DND-41 (cell line): ENCODE measurements around the gene ZDHHC16.

Source experiments
- EZH2 ChIP-seq: IDR thresholded peaks from 3 replicates; pipeline ENCODE4 v1.6.1; 2012; ENCODE audit warnings: borderline replicate concordance, low read depth, mild to moderate bottlenecking, moderate library complexity, low read length, inconsistent platforms; ENCODE audit not compliant: severe bottlenecking
- TF ChIP-seq, protein P1 (sequence below): IDR thresholded peaks from 2 replicates; pipeline ENCODE4 v1.5.1; 2012; ENCODE audit warnings: borderline replicate concordance, low read length, moderate library complexity, mild to moderate bottlenecking; ENCODE audit not compliant: poor library complexity, severe bottlenecking; ENCODE audit errors: extremely low read depth

DNA sequence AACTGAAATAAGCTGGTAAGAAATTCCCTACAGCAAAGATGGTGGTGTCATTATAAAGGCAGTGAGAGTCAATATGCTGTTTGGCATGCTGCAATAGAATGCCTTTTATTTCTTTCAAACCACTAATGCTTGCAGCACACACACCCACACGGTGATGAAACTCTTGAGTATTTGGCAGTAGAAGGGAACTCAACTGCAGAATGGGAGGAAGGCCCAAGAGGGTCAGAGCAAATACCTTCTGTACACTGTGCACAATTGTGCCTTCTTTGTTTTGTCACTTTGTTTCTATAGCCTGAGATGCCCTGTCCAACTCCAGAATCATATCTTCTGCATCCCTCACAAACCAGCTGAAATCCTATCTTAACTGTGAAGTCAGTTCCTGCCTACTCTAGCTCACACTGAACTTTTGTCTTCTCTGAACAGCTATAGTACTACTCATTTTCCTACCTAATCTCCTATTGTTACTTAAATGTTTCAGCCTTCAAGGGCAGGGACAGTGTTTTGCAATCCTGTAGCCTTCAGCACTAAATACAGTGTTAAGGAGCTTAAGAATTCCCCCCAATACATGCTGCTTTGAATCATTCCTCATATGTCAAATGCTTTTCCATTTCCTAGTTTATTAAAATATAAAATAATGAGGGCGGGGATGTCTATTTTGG lies 30.1 kb downstream of the ZDHHC16 start:
- TF ChIP-seq, protein P1, sequence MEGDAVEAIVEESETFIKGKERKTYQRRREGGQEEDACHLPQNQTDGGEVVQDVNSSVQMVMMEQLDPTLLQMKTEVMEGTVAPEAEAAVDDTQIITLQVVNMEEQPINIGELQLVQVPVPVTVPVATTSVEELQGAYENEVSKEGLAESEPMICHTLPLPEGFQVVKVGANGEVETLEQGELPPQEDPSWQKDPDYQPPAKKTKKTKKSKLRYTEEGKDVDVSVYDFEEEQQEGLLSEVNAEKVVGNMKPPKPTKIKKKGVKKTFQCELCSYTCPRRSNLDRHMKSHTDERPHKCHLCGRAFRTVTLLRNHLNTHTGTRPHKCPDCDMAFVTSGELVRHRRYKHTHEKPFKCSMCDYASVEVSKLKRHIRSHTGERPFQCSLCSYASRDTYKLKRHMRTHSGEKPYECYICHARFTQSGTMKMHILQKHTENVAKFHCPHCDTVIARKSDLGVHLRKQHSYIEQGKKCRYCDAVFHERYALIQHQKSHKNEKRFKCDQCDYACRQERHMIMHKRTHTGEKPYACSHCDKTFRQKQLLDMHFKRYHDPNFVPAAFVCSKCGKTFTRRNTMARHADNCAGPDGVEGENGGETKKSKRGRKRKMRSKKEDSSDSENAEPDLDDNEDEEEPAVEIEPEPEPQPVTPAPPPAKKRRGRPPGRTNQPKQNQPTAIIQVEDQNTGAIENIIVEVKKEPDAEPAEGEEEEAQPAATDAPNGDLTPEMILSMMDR = no peak
- TF ChIP-seq EZH2 = no peak
